Activated T-cell treated with anti-CD3 and anti-CD28 coated beads, Interleukin-2, amount 50 U/mL, for 24 hours (primary cell): ENCODE results near the gene PLD2.

ENCODE experiments used
- DNase-seq: peaks from one replicate; pipeline ENCODE4 v3.0.0-alpha.2; 2020
- H3K27ac Mint-ChIP-seq: 2 replicates; pipeline ENCODE4 v1.8.0; 2020; ENCODE audit warnings: mild to moderate bottlenecking, mixed read lengths
- H3K27me3 Mint-ChIP-seq: 2 replicates; pipeline ENCODE4 v1.8.0; 2020; ENCODE audit warnings: mixed read lengths
- H3K36me3 Mint-ChIP-seq: 2 replicates; pipeline ENCODE4 v1.8.0; 2020; ENCODE audit warnings: low read depth, mixed read lengths
- H3K4me1 Mint-ChIP-seq: 2 replicates; pipeline ENCODE4 v1.8.0; 2020; ENCODE audit warnings: low read depth, mixed read lengths
- H3K4me3 Mint-ChIP-seq: 2 replicates; pipeline ENCODE4 v1.8.0; 2020; ENCODE audit warnings: mild to moderate bottlenecking, moderate library complexity, mixed read lengths
- H3K9me3 Mint-ChIP-seq: 2 replicates; pipeline ENCODE4 v1.8.0; 2020; ENCODE audit warnings: mixed read lengths

The PLD2 gene, protein sequence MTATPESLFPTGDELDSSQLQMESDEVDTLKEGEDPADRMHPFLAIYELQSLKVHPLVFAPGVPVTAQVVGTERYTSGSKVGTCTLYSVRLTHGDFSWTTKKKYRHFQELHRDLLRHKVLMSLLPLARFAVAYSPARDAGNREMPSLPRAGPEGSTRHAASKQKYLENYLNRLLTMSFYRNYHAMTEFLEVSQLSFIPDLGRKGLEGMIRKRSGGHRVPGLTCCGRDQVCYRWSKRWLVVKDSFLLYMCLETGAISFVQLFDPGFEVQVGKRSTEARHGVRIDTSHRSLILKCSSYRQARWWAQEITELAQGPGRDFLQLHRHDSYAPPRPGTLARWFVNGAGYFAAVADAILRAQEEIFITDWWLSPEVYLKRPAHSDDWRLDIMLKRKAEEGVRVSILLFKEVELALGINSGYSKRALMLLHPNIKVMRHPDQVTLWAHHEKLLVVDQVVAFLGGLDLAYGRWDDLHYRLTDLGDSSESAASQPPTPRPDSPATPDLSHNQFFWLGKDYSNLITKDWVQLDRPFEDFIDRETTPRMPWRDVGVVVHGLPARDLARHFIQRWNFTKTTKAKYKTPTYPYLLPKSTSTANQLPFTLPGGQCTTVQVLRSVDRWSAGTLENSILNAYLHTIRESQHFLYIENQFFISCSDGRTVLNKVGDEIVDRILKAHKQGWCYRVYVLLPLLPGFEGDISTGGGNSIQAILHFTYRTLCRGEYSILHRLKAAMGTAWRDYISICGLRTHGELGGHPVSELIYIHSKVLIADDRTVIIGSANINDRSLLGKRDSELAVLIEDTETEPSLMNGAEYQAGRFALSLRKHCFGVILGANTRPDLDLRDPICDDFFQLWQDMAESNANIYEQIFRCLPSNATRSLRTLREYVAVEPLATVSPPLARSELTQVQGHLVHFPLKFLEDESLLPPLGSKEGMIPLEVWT

DNA sequence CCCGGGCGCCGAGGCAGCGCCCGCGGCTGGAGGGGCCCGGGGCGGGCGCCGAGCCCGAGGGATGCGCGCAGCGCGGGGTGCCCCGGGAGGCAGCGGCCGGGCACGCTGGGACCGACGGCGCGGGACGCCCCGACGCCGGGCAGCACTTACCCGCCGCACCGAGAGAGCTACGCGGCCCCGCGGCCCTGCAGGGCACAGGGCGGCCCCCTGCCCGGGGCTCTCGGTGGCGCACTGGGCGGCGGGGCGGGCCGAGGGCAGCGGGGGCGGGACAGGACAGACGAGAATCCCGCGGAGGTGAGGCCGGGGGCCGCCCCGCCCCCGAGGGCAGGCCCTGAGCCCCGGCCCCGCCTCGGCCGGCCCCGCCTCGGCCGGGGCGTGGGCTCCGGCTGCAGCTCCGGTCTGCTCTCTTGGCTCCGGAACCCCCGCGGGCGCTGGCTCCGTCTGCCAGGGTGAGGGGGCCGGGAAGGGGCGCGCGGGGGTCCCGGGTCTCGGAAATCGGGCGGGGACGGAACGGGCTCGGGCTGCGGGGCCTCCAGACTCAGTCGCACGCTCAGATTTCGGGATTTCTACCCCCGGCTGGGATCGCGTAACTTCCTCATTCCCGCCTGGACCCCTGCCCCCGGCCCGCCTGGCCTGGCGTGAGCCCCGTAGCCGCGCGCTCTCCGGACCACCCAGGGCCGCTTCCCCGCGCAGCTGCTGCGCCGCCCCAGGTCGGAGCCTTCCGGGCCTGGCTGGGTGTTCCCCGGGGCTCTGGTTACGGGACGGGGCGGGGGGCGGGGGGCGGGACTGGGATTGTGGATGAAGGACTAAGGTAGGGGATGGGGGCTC, at the start of gene PLD2:
TSS of gene PLD2 (plus strand) at position 376 of the 828 bp plus-strand sequence. CDS start 621 bp downstream, outside the sequence.
- H3K27ac Mint-ChIP-seq, result peak within 1 kb of the TSS; percentile 47
- H3K9me3 Mint-ChIP-seq, result no peaks in the 10 kb centered on the region
- peaks cover 12% of the 10 kb centered on the region for H3K36me3 Mint-ChIP-seq
- peak; percentile 90 for DNase-seq
- H3K27me3 Mint-ChIP-seq, result no peaks in the 10 kb centered on the region
- peak within 1 kb of the TSS; percentile 78 for H3K4me3 Mint-ChIP-seq
- peaks cover 12% of the 10 kb centered on the region for H3K4me1 Mint-ChIP-seq

DNA sequence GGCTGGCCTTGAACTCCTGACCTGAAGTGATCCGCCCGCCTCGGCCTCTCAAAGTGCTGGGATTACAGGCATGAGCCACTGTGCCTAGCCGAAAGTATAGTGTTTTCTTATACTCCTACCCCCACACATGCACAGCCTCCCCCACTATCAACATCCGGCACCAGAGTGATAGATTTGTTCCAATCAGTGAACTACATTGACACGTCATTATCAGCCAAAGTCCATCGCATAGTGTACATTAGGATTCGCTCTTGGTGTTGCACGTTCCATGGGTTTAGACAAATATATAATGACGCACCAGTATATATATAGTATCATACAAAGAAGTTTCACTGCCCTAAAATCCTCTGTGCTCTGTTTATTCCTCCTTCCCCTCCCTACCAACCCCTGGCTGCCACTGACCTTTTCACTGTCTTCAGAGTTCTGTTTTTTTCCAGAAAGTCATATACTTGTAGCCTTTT, 47.1 kb upstream of the PLD2 start:
- DNase-seq, result no peak
- H3K27ac Mint-ChIP-seq, result no peak overlapping the region
- peaks cover 8% of the 10 kb centered on the region for H3K27me3 Mint-ChIP-seq

DNA sequence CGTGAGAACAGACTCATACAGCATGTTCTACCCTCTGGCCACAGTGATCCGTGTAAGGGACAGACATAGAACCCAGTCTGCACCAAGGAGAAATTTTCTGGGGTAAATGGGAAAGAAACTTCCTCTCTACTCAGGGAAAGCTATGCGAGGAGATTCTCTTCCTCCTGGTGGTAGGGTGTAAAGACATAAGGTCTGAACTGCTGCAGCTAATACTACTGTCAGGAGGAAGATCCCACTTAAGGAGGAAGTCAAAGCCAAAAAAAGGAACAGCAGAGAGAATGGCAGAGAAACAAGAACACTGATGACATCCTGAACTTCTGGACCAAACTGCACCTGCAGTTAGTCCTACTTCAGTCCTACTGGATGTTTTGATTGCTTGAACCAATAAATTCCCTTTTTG, 42.4 kb upstream of the PLD2 start:
- Mint-ChIP-seq H3K9me3 (no peaks in the 10 kb centered on the region), H3K4me3 (no peak overlapping the region), H3K27me3 (peaks cover 3% of the 10 kb centered on the region), H3K27ac (no peak overlapping the region), H3K36me3 (no peaks in the 10 kb centered on the region), H3K4me1 (no peaks in the 10 kb centered on the region)
- DNase-seq, result no peak

More for the DNA sequence above, 47.1 kb upstream of the PLD2 start:
- H3K4me3 Mint-ChIP-seq, result no peak overlapping the region
- H3K36me3 Mint-ChIP-seq, result no peaks in the 10 kb centered on the region
- H3K9me3 Mint-ChIP-seq, result no peaks in the 10 kb centered on the region
- H3K4me1 Mint-ChIP-seq, result no peaks in the 10 kb centered on the region

DNA sequence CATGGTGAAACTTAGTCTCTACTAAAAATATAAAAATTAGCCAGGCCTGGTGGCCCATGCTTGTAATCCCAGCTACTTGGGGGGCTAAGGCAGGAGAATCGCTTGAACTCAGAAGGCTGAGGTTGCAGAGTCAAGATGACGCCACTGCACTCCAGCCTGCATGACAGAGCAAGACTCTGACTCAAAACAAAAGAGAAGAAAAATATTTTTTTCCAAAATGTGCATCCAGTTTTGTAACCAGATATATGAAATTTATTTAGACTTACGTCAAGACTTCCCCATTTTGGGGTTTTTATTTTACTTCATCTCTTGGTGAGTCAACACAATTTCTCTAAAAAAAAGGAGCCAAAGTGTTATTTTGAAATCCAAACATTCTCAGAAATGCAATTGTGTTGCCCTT, 40.8 kb upstream of the PLD2 start:
- Mint-ChIP-seq H3K27me3 (no peaks in the 10 kb centered on the region), H3K9me3 (no peaks in the 10 kb centered on the region), H3K36me3 (no peaks in the 10 kb centered on the region), H3K4me3 (no peak overlapping the region), H3K27ac (no peak overlapping the region), H3K4me1 (no peaks in the 10 kb centered on the region)
- DNase-seq, result no peak

DNA sequence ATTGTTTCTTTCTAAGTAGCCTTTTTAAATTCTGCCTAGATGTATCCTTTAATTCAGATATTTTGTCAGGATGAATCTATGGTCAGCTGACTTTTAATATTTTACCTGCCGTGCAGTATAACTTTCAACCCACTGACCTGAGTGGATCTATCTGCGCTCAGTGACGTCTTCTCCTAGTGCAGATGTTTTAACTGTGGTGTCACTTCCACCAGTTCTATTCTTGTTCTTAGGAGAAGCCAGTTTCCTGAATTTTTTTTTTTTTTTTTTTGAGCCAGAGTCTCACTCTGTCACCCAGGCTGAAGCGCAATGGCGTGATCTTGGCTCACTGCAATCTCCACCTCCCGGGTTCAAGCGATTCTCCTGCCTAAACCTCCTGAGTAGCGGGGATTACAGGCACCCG, 40.2 kb upstream of the PLD2 start:
- H3K4me1 Mint-ChIP-seq, result peaks cover 4% of the 10 kb centered on the region
- H3K36me3 Mint-ChIP-seq, result no peaks in the 10 kb centered on the region
- DNase-seq, result no peak
- H3K9me3 Mint-ChIP-seq, result no peaks in the 10 kb centered on the region
- H3K4me3 Mint-ChIP-seq, result no peak overlapping the region
- no peaks in the 10 kb centered on the region for H3K27me3 Mint-ChIP-seq
- no peak overlapping the region for H3K27ac Mint-ChIP-seq

DNA sequence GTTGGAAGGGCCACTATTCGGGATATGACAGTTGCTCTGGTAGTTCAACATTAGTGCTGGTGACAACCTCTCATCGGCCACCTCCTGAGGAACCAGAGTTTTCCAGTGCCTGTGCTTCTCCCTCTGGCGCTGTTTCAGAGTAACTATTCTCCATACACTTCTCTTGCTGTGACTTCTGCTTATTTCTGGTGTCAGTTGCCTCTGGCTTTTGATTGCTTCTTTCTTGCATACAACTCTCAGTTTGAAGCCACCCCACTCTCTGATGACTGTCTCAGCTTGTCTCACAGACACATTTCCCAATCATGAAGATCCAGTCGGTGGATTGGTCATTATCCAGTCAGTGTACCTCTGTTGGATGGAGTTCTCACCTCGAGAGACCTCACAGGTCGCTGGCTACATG, 38.7 kb upstream of the PLD2 start:
- Mint-ChIP-seq H3K27ac (no peak overlapping the region), H3K4me1 (peaks cover 5% of the 10 kb centered on the region), H3K4me3 (no peak overlapping the region)

DNA sequence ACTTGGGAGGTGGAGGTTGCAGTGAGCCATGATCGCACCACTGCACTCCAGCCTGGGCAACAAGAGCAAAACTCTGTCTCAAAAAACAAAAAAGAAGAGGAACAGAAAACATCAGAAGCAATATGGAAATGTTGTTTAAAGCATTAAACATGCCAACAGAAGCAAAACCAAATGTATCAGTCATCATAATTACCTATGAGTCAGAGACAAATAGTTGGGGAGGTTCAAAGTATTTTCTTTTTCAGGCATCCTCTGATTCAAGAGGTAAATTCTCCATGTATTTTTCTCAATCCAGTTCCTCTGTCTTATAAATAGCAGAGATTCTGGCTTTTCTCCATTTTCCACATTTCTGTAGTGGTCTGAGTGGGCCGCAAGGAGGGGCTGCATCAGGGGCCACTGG, 37.3 kb upstream of the PLD2 start:
- DNase-seq, result no peak
- H3K27me3 Mint-ChIP-seq, result no peaks in the 10 kb centered on the region

More for the DNA sequence above, 38.7 kb upstream of the PLD2 start:
- Mint-ChIP-seq H3K36me3 (no peaks in the 10 kb centered on the region), H3K9me3 (no peaks in the 10 kb centered on the region), H3K27me3 (no peaks in the 10 kb centered on the region)
- DNase-seq, result no peak

DNA sequence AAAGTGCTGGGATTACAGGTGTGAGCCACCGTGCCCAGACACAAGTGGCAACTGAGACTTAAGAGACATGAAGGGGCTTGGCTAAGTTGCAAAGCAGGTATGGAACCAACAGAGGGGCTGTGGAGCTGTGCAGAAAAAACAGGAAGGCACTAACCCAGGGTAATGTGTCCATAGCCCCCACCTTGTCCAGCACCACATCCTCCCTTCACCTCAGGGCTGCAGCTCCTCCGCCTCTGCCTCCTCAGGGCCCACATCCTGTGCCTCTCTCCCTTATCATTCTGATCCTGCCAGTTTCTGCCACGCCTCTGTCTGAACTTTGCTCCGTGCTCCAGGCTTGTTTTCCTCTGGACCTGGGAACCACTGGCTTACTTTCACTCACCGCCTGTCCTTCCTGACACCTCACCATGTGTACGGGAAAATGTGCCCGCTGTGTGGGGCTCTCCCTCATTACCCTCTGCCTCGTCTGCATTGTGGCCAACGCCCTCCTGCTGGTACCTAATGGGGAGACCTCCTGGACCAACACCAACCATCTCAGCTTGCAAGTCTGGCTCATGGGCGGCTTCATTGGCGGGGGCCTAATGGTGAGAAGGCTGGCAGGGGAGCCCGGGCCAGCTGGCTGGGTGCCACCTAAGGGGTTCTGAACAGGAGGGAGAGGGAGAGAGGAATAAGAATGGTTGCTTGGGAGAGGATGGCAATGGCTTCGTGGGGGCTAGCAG, 35.3 kb upstream of the PLD2 start, which contains the start of gene TM4SF5:
TSS of gene TM4SF5 (plus strand) at position 368 of the 716 bp plus-strand sequence. CDS start at position 405, 37 bp downstream.
- H3K27ac Mint-ChIP-seq, result no peak within 1 kb of the TSS
- H3K27me3 Mint-ChIP-seq, result no peaks in the 10 kb centered on the region
- no peak within 1 kb of the TSS for H3K4me3 Mint-ChIP-seq
- DNase-seq, result no peak
- peaks cover 5% of the 10 kb centered on the region for H3K4me1 Mint-ChIP-seq
- no peaks in the 10 kb centered on the region for H3K36me3 Mint-ChIP-seq
- H3K9me3 Mint-ChIP-seq, result no peaks in the 10 kb centered on the region

More for the DNA sequence above, 37.3 kb upstream of the PLD2 start:
- Mint-ChIP-seq H3K27ac (no peak overlapping the region), H3K4me3 (no peak overlapping the region), H3K36me3 (no peaks in the 10 kb centered on the region), H3K9me3 (no peaks in the 10 kb centered on the region), H3K4me1 (peaks cover 5% of the 10 kb centered on the region)

DNA sequence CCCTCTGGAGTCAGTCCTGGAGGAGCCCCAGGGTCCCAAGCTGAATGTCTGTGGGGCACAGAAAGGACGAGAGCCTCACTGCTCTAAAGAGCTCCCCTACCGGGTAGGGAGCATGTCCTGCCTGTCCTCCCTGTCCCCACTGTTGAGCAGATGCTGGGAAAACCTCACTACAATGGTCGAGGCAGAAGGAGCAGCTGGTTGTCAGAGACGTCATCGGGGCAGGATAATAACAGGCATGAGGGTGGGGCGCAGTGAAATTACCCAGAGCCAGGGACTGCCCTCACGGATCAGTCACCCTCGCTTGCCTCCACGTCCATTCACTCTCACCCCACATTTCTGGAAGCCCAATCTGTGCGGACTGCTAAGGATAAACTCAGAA, 34.7 kb upstream of the PLD2 start:
- Mint-ChIP-seq H3K9me3 (no peaks in the 10 kb centered on the region), H3K4me1 (peaks cover 5% of the 10 kb centered on the region), H3K36me3 (no peaks in the 10 kb centered on the region), H3K27me3 (no peaks in the 10 kb centered on the region), H3K27ac (no peak overlapping the region), H3K4me3 (no peak overlapping the region)
- no peak for DNase-seq

DNA sequence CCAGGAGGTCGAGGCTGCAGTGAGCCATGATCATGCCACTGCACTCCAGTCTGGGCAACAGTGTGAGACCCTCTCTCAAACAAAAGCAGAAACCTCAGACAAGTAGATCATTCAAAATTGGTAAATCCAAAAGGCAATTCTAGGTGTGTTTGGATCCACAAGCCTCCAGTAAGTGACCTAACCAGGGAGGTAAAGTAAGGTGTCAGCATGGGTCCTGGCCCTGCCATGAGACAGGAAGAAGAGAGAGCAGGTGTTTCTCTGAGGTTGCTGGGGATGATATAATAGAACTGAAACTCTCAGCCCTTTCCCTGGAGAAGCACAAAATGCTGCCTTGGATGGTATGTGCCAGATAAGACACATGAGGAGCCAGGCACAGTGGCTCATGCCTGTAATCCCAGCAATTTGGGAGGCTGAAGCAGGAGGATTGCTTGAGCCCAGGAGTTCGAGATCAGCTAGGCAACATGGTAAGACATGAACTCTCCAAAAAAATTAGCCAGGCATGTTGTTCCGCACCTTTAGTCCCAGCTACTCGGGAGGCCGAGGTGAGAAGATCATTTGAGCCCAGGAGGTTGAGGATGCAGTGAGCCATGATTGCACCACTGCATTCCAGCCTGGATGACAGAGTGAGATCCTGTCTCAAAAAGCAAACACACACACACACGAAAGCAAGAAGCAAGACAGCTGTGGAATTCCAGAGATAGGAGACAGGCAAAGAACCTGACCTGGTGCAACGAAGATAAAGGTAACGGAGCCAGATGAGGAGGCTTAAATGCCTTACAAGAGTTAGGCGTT, 28.8 kb upstream of the PLD2 start:
- Mint-ChIP-seq H3K4me3 (no peak overlapping the region), H3K27ac (no peak overlapping the region), H3K9me3 (no peaks in the 10 kb centered on the region), H3K4me1 (peaks cover 3% of the 10 kb centered on the region), H3K27me3 (peaks cover 22% of the 10 kb centered on the region), H3K36me3 (no peaks in the 10 kb centered on the region)
- DNase-seq, result no peak

DNA sequence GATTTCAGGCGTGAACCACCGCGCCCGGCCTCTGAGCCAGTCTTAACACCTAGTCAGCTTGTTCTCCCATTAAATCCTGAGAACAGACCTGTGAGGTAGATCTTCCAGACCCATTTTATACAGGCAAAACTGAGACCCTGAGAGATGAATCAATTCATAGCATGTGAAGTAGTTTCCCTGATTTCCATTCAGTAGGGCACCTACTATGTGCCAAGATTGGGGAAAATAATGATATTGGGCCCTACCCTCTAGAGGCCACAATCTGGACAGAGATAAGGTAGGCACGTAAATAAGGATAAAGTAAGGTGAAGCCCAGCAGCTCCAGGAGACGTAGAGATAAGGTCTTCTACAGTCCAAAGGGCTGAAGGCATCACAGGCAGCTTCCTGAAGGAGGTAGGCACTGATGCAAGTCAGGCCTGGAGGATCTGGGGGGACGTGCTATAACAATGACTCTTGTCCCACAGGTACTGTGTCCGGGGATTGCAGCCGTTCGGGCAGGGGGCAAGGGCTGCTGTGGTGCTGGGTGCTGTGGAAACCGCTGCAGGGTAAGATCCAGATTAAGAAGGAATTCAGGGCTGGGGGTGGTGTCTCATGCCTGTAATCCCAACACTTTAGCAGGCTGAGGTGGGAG, 26.5 kb upstream of the PLD2 start:
- Mint-ChIP-seq H3K4me1 (peaks cover 6% of the 10 kb centered on the region), H3K27ac (no peak overlapping the region), H3K27me3 (peaks cover 41% of the 10 kb centered on the region), H3K9me3 (no peaks in the 10 kb centered on the region), H3K4me3 (no peak overlapping the region), H3K36me3 (no peaks in the 10 kb centered on the region)
- no peak for DNase-seq

DNA sequence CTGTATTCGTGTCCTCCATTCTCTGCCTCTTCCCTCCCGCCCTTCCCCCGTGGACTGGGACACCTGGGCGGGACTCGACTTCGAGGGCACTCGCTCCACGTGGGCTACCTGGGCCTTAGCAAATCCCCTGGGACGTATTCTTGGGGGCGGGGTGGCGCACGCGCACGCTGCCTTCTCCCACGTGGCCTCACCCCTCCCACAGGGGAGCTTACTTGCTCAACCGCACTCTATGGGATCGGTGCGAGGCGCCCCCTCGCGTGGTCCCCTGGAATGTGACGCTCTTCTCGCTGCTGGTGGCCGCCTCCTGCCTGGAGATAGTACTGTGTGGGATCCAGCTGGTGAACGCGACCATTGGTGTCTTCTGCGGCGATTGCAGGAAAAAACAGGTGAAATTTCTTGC, 24.3 kb upstream of the PLD2 start:
- DNase-seq, result no peak
- Mint-ChIP-seq H3K27me3 (peaks cover 62% of the 10 kb centered on the region), H3K4me1 (peaks cover 22% of the 10 kb centered on the region), H3K4me3 (no peak overlapping the region), H3K9me3 (no peaks in the 10 kb centered on the region), H3K27ac (no peak overlapping the region), H3K36me3 (no peaks in the 10 kb centered on the region)
